K562 (cell line): Measurements from ENCODE around the gene FXYD3. TPM values are rescaled to one million over a fixed set of nuclear protein-coding genes. Genes with fewer than 3 reads are reported as not detected.

Experiments used
- ATF1 ChIP-seq, 2 experiments: fragments of 450-650 bp in 1 of 2; IDR thresholded peaks; 2 replicates each; pipeline ENCODE4 v1.6.1; 2016; ENCODE audit warnings: missing compliant biosample characterization in 1 of 2, missing genetic modification characterization in 1 of 2
- CAMTA2 ChIP-seq: fragments of 250-450 bp; sonication (Bioruptor Pico); conservative IDR thresholded peaks from 2 replicates; pipeline ENCODE4 v1.5.1; 2022
- FIP1L1 ChIP-seq: fragments of 200-400 bp; formaldehyde crosslinking; IDR thresholded peaks from 2 replicates; pipeline ENCODE4 v1.6.1; 2018; ENCODE audit warnings: mild to moderate bottlenecking, low read depth, low read length; ENCODE audit not compliant: poor library complexity, severe bottlenecking
- GATA2 ChIP-seq: sonication (generic); formaldehyde crosslinking; IDR thresholded peaks from 2 replicates; pipeline ENCODE4 v1.4.0; 2020; ENCODE audit warnings: mild to moderate bottlenecking, missing genetic modification reagents
- NBN ChIP-seq: fragments of 450-650 bp; IDR thresholded peaks from 2 replicates; pipeline ENCODE4 v1.6.1; 2016; ENCODE audit warnings: low read depth, mild to moderate bottlenecking
- NCOR1 ChIP-seq: fragments of 450-650 bp; IDR thresholded peaks from 2 replicates; pipeline ENCODE4 v1.6.1; 2016; ENCODE audit warnings: mild to moderate bottlenecking, moderate library complexity
- RBM34 ChIP-seq: fragments of 200-400 bp; formaldehyde crosslinking; IDR thresholded peaks from 2 replicates; pipeline ENCODE4 v1.6.1; 2018; ENCODE audit warnings: low read length, borderline replicate concordance; ENCODE audit not compliant: insufficient read depth
- SMARCE1 ChIP-seq: fragments of 450-650 bp; IDR thresholded peaks from 2 replicates; pipeline ENCODE4 v1.7.1; 2016; ENCODE audit warnings: mild to moderate bottlenecking
- TCF7 ChIP-seq: sonication (generic); IDR thresholded peaks from 2 replicates; pipeline ENCODE4 v1.6.1; 2016; ENCODE audit warnings: antibody characterized with exemption, borderline replicate concordance
- TRIM28 ChIP-seq: fragments of 450-650 bp; IDR thresholded peaks from 2 replicates; pipeline ENCODE4 v1.6.1; 2017
- ZBTB7A ChIP-seq: IDR thresholded peaks from 2 replicates; pipeline ENCODE4 v1.6.1; 2011; ENCODE audit warnings: low read depth, mild to moderate bottlenecking, low read length, moderate library complexity, borderline replicate concordance; ENCODE audit not compliant: control insufficient read depth
- ZNF224 ChIP-seq: sonication (generic); formaldehyde crosslinking; IDR thresholded peaks from 2 replicates; pipeline ENCODE4 v1.8.0; 2022; ENCODE audit warnings: mild to moderate bottlenecking, missing genetic modification reagents
- polyA plus RNA-seq, 8 experiments: library from polyadenylated mRNA; depleted of rRNA in 4 of 8; stranded (reverse) in 5 of 8; unstranded in 3 of 8; fragments of >200 nt; fragmentation: Nextera tagmentation in 2 of 8; fragmentation: Illumina TruSeq in 1 of 8; extraction: Ambion mirVana in 2 of 8; extraction: Trizol in 1 of 8; gene quantifications; 2 replicates each; pipeline versions ENCODE4 v1.2.1 to v1.2.3, GENCODE V29; 2011 to 2014; ENCODE audit warnings: inconsistent platforms in 1 of 8, missing spikeins in 1 of 8
- total RNA-seq, 7 experiments: library from RNA; depleted of rRNA in 6 of 7; stranded (reverse); fragments of >200 nt in 6 of 7; fragmentation: Illumina TruSeq in 2 of 7; extraction: Trizol in 2 of 7; gene quantifications; 2 replicates each; pipeline versions ENCODE4 v1.2.1 to v1.2.3, GENCODE V29; 2011 to 2021; ENCODE audit warnings: low replicate concordance in 1 of 7
- TF ChIP-seq, protein P1 (sequence below): sonication (generic); formaldehyde crosslinking; IDR thresholded peaks from 2 replicates; pipeline ENCODE4 v1.8.1; 2022; ENCODE audit warnings: missing genetic modification reagents
- TF ChIP-seq, protein P2 (sequence below): fragments of 250-450 bp; sonication (Bioruptor Pico); IDR thresholded peaks from 2 replicates; pipeline ENCODE4 v1.5.0; 2021; ENCODE audit warnings: mild to moderate bottlenecking, borderline replicate concordance
- TF ChIP-seq, protein P3 (sequence below): fragments of 450-650 bp; IDR thresholded peaks from 2 replicates; pipeline ENCODE4 v1.6.1; 2016; ENCODE audit warnings: mild to moderate bottlenecking
- TF ChIP-seq, protein P4 (sequence below): sonication (generic); formaldehyde crosslinking; IDR thresholded peaks from 2 replicates; pipeline ENCODE4 v1.8.1; 2023; ENCODE audit warnings: mild to moderate bottlenecking, missing genetic modification reagents
- TF ChIP-seq, protein P5 (sequence below): fragments of 250-450 bp; sonication (Bioruptor Pico); IDR thresholded peaks from 2 replicates; pipeline ENCODE4 v1.9.0; 2021; ENCODE audit warnings: mild to moderate bottlenecking
- TF ChIP-seq, protein P6 (sequence below), 2 experiments: fragments of 450-650 bp in 1 of 2; sonication (generic) in 1 of 2; formaldehyde crosslinking in 1 of 2; IDR thresholded peaks in 1 of 2; conservative IDR thresholded peaks in 1 of 2; 2 replicates each; pipeline versions ENCODE4 v1.6.1 to v1.8.1; 2016 to 2023; ENCODE audit warnings: mild to moderate bottlenecking in 2 of 2, moderate library complexity in 2 of 2, inconsistent platforms in 1 of 2, missing genetic modification reagents in 1 of 2

Gene FXYD3
- total and polyA plus RNA-seq, 9 of the 15 experiments (the other 6 are each of a cell fraction or from before 2014, with no cell fraction given): 0.24 TPM; not detected in 8

DNA sequence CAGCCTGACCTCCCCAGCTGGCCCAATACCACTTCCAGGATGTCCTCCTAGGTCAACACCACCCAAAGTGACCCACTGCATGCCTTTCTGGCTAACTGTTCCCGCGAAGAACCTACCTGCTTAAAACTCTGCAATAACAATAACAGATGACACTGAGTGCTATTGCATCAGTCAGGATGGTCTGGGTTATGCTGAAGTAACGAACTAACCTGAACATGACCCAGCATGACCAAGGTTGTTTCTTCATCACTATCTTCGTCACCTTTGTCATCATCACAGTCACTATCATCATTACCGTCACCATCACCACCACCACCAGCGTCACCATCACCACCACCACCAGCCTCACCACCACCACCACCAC, 10.6 kb upstream of the FXYD3 start (continued):
- TF ChIP-seq NBN: no peak
- no peak for TF ChIP-seq TRIM28
- TF ChIP-seq FIP1L1: no peak
- TF ChIP-seq CAMTA2 (CRISPR knock-in tag): no peak
- TF ChIP-seq, protein P1, sequence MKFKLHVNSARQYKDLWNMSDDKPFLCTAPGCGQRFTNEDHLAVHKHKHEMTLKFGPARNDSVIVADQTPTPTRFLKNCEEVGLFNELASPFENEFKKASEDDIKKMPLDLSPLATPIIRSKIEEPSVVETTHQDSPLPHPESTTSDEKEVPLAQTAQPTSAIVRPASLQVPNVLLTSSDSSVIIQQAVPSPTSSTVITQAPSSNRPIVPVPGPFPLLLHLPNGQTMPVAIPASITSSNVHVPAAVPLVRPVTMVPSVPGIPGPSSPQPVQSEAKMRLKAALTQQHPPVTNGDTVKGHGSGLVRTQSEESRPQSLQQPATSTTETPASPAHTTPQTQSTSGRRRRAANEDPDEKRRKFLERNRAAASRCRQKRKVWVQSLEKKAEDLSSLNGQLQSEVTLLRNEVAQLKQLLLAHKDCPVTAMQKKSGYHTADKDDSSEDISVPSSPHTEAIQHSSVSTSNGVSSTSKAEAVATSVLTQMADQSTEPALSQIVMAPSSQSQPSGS (CRISPR knock-in tag): no peak
- no peak for TF ChIP-seq SMARCE1
- TF ChIP-seq, protein P2, sequence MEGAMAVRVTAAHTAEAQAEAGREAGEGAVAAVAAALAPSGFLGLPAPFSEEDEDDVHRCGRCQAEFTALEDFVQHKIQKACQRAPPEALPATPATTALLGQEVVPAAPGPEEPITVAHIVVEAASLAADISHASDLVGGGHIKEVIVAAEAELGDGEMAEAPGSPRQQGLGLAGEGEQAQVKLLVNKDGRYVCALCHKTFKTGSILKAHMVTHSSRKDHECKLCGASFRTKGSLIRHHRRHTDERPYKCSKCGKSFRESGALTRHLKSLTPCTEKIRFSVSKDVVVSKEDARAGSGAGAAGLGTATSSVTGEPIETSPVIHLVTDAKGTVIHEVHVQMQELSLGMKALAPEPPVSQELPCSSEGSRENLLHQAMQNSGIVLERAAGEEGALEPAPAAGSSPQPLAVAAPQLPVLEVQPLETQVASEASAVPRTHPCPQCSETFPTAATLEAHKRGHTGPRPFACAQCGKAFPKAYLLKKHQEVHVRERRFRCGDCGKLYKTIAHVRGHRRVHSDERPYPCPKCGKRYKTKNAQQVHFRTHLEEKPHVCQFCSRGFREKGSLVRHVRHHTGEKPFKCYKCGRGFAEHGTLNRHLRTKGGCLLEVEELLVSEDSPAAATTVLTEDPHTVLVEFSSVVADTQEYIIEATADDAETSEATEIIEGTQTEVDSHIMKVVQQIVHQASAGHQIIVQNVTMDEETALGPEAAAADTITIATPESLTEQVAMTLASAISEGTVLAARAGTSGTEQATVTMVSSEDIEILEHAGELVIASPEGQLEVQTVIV (CRISPR knock-in tag): no peak
- TF ChIP-seq, protein P3, sequence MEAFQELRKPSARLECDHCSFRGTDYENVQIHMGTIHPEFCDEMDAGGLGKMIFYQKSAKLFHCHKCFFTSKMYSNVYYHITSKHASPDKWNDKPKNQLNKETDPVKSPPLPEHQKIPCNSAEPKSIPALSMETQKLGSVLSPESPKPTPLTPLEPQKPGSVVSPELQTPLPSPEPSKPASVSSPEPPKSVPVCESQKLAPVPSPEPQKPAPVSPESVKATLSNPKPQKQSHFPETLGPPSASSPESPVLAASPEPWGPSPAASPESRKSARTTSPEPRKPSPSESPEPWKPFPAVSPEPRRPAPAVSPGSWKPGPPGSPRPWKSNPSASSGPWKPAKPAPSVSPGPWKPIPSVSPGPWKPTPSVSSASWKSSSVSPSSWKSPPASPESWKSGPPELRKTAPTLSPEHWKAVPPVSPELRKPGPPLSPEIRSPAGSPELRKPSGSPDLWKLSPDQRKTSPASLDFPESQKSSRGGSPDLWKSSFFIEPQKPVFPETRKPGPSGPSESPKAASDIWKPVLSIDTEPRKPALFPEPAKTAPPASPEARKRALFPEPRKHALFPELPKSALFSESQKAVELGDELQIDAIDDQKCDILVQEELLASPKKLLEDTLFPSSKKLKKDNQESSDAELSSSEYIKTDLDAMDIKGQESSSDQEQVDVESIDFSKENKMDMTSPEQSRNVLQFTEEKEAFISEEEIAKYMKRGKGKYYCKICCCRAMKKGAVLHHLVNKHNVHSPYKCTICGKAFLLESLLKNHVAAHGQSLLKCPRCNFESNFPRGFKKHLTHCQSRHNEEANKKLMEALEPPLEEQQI: no peak
- TF ChIP-seq NCOR1: no peak
- no peak for TF ChIP-seq TCF7
- no peak for TF ChIP-seq ATF1 (CRISPR knock-in tag; IDR thresholded peaks at IDR 0.05)
- no peak for TF ChIP-seq ATF1 (tag; IDR thresholded peaks at IDR 0.05)
- TF ChIP-seq, protein P4, sequence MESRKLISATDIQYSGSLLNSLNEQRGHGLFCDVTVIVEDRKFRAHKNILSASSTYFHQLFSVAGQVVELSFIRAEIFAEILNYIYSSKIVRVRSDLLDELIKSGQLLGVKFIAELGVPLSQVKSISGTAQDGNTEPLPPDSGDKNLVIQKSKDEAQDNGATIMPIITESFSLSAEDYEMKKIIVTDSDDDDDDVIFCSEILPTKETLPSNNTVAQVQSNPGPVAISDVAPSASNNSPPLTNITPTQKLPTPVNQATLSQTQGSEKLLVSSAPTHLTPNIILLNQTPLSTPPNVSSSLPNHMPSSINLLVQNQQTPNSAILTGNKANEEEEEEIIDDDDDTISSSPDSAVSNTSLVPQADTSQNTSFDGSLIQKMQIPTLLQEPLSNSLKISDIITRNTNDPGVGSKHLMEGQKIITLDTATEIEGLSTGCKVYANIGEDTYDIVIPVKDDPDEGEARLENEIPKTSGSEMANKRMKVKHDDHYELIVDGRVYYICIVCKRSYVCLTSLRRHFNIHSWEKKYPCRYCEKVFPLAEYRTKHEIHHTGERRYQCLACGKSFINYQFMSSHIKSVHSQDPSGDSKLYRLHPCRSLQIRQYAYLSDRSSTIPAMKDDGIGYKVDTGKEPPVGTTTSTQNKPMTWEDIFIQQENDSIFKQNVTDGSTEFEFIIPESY (CRISPR knock-in tag): no peak
- TF ChIP-seq ZNF224 (CRISPR knock-in tag): no peak
- TF ChIP-seq GATA2 (CRISPR knock-in tag): no peak
- TF ChIP-seq, protein P5, sequence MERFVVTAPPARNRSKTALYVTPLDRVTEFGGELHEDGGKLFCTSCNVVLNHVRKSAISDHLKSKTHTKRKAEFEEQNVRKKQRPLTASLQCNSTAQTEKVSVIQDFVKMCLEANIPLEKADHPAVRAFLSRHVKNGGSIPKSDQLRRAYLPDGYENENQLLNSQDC (CRISPR knock-in tag): no peak
- no peak for TF ChIP-seq RBM34
- no peak for TF ChIP-seq ZBTB7A
- TF ChIP-seq, protein P6, sequence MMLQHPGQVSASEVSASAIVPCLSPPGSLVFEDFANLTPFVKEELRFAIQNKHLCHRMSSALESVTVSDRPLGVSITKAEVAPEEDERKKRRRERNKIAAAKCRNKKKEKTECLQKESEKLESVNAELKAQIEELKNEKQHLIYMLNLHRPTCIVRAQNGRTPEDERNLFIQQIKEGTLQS (IDR thresholded peaks at IDR 0.05): 0 out of 2 replicates have a peak, but pooled peaks have one; percentile 39
- TF ChIP-seq, protein P6 (CRISPR knock-in tag; conservative IDR thresholded peaks at IDR 0.05): no peak
